Cardiac septum (tissue), 1 donor: Measurements from ENCODE around the gene TRMT2A. TPM values are rescaled to one million over a fixed set of nuclear protein-coding genes. Genes with fewer than 3 reads are reported as not detected.

ENCODE experiments used
- DNase-seq: peaks from one replicate; pipeline ENCODE4 v3.0.0-alpha.2; 2020; ENCODE audit warnings: low spot score
- intact Hi-C: fragments of 100-400 bp; cut with DNase I; formaldehyde crosslinking; loops from one replicate; pipeline ENCODE4 v1.14.0; 2022
- total RNA-seq: library from RNA; stranded (reverse); fragmentation: NEBNext Ultra II Directional; extraction: Animal tissue kit (Norgen Biotek cat#: 25700); gene quantifications from one replicate; pipeline ENCODE4 v1.2.1, GENCODE V29; 2021
- donor health status: DM: no; HTN: no; CAD: no.

Gene TRMT2A
- total RNA-seq, 1 donor from 2014 or later: 24.0 TPM

- peak; percentile 86 for DNase-seq
Measured at GRCh38 chr22:20137671-20138416, 20.8 kb upstream of the TRMT2A start.

GRCh38 chr22:20137113-20137512 is 20.1 kb upstream of the TRMT2A start:
- intact Hi-C loops: no loop called here
- DNase-seq: no peak

More at GRCh38 chr22:20137671-20138416, 20.8 kb upstream of the TRMT2A start:
- intact Hi-C loops: no loop called here

DNA sequence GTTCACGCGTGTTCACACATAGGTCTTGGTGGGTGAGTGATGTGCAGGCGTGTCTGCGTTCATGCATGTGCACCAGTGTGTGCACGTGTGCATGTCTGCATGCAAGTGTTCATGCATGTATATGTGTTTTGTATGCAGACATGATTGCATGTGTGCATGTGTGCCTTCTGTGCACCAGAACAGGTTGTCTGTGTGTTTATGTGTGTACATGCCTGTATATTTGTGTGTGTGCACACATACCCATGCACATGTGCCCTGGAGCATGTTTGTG is 19.5 kb upstream of the TRMT2A start:
- no peak for DNase-seq
- intact Hi-C loops: no loop called here

DNA sequence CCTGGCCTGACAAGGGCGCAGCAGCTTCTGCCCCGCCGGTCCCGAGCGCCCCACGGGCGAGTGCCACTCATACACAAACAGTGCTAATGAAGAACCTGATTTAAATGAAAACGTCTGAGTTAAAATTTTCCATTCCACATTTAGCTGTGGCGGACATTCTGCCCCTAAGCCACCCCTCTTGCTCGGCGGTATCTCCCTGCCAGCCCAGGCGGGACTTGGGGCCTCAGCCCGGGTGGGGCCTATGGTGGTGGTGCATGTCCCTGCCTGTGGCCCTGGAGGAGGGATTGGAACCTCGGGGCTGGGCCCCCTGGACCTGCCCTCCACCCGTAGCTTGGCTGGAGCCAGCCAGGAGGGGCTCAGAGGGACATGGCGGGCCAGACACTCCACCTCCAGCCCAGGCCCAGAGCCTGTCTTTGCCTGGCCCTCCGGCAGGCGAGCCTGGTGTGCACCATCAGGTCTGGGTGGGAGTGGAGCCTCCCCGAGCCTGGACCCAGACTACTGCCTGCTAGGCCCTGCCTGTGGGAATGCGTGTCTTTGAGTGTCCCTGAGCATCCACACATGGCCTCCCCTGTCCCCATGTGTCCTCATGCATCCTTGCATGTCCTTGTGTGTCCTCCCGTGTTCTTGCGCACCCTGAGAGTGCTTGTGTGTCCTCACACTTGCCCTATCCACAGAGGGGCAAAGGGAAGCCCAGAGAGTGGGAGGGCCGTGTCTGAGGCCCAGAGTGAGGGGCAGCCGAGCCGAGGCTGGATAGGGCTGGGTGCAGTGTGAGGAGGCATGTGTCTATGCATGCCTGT is 19.0 kb upstream of the TRMT2A start:
- intact Hi-C loops: no loop called here
- no peak for DNase-seq

GRCh38 chr22:20135265-20135664 is 18.2 kb upstream of the TRMT2A start:
- intact Hi-C loops: no loop called here
- no peak for DNase-seq

GRCh38 chr22:20133930-20134549 is 17.0 kb upstream of the TRMT2A start:
- DNase-seq: no peak
- intact Hi-C loops: no loop called here

GRCh38 chr22:20132686-20133246 is 15.7 kb upstream of the TRMT2A start:
- intact Hi-C loops: no loop called here
- DNase-seq: no peak

- intact Hi-C loops: loop anchor here (2.0 kb wide), 1 partner anchor 115 kb away; the partner anchor contains the start of gene ARVCF
- no peak for DNase-seq
Measured at GRCh38 chr22:20131859-20132685, 15.0 kb upstream of the TRMT2A start.

GRCh38 chr22:20131597-20131858 is 14.5 kb upstream of the TRMT2A start, which contains the start of gene ZDHHC8:
Gene ZDHHC8, plus strand, starts transcription at chr22:20131804. Its CDS starts 144 bp downstream, at chr22:20131948.
- intact Hi-C loops: loop anchor here (2.0 kb wide), 1 partner anchor 115 kb away; the partner anchor contains the start of gene ARVCF
- no peak for DNase-seq

GRCh38 chr22:20130731-20131596 is 13.9 kb upstream of the TRMT2A start:
- intact Hi-C loops: loop anchor here (2.0 kb wide), 1 partner anchor 114 kb away; the partner anchor contains the start of gene ARVCF
- peak; percentile 91 for DNase-seq

DNA sequence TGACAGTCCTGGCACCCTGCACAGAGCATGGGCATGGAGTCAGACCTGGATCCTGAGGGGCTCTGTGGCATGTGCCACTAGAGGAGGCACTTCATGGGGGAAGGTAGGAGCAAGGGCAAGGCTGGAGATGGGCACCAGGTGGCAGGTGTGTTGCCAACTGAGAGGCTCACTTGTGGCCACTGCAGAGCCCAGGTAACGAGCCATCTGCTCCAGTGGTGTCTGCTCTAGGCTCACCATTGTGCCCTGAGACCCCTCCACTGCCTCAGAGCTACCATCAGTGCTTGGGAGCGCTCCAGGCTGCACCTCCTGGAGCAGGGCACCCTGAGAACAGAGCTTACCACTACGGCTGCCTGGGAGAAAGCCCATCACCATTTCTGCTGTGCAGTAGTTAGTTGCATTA is 13.3 kb upstream of the TRMT2A start:
- intact Hi-C loops: loop anchor here (2.0 kb wide), 1 partner anchor 114 kb away; the partner anchor contains the start of gene ARVCF
- DNase-seq: no peak

GRCh38 chr22:20129747-20130014 is 12.7 kb upstream of the TRMT2A start:
- DNase-seq: no peak
- intact Hi-C loops: loop anchor here (2.0 kb wide), 1 partner anchor 113 kb away; the partner anchor contains the start of gene ARVCF

DNA sequence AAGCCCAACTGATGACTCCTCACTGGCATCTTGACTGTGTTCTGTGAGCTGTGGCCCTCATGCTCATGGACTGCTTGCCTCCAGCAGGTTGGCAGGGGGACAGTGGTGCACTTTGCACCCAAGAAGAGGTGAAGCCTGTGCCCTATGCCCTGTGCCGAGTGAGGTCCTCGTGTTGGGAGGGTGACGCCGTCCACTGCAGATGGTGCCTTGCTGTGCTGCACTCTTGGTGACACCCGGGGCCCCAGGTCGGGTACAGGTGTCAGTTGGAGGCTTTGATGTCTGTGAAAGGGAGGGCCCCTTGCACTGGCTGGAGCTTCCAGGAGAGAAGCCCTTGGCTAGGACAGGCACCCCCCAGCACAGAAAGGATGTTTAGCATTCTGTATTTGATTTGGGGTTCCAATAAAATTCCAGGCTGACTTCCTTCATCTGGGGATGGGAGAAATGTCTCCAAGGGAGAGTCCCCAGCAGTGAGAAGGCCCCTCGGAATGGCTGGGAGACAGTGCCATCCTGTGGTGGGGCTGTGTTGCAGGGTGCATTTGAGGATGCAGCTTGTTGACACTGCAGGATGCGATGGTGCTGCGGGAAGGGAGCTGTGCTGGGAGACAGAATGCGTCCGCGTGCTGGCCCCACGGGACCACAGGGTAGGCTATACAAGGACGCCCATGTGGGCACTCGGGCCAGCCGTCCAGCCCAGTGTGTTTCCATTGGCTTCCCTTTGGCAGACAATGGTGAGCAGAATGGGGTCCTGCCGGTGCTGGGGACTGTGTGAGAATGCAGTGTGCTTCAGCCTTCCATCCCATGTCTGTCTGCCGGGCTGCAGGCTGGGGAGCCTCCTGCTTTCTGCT is 12.1 kb upstream of the TRMT2A start:
- no peak for DNase-seq
- intact Hi-C loops: no loop called here

DNA sequence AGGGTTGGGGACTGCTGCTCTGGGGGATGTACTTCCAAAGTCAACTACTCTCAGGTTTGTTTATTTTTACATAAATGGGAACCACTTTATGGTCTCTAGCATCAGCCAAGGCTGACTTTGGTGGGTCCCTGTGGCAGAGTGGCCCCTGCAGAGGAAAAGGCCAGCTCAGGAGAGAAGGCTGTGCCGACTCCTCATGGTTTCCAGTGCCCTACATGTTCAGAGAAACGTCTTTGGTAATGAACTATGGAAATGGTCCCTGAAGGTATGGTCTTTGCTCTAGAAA is 11.5 kb upstream of the TRMT2A start:
- intact Hi-C loops: no loop called here

DNA sequence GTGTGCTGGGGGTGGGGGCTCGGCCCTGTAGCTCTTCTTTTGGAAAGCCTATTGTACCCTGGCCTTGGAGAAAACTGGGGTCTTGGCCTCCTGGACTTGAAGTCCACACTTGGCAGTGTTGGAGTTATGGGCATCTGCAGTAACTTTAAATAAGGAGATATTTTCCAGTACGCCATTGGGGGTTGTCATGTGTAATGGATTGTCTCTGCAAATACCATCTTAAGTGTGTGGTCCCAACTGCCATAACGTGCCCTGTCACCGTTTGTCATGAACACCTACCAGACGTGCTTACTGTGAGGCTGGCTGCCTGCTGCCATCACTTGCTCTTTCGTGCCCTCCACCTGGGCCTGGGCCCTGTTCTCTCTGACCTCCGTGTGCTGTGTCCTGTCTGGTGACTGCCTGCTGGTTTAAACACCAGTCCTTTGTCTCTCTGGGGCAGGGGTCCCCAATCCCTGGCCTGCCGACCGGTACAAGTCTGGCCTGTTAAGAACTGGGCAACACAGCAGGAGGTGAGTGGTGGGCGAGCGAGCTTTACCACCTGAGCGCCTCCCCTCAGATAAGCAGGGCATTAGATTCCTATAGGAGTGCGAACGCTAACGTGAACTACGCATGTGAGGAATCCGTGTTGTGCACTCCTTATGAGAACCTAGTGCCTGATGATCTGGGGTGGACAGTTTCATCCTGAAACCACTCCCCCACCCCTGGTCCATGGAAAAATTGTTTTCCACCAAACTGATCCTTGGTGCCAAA is 11.0 kb upstream of the TRMT2A start:
- intact Hi-C loops: no loop called here
- DNase-seq: no peak

More for the DNA sequence above, 11.5 kb upstream of the TRMT2A start:
- no peak for DNase-seq

DNA sequence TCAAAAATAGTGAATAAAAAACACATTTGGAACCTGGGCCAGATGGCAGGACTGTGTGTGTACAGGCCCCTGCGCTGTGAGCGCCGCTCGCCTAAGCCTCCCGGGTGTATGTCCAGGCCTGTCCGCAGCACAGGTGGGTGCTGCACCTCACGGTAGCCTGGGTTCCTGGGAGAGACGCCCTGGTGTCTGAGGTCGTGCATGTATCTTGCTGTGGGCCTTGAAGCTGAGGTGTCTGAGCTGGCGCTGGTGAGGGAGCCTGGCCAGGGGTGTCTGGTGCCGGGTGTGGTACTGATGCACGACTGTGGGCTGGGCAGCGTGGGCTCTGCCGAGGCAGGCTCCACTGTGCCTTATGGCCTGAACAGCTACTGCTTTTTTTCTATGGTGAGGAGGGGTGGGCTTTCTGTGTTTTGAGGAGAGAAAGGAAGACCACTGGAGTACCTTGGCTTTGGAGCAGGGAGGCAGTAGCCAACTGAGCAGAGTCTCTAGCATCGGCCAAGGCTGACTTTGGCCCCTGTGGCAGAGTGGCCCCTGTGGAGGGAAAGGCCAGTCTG is 10.4 kb upstream of the TRMT2A start:
- intact Hi-C loops: no loop called here
- DNase-seq: no peak
